ENCODE data around the gene TTC16.

The TTC16 gene

GRCh38 chr9:127720865-127721227 is 5.0 kb downstream of the TTC16 start:
- no peak for DNase-seq (ENCODE audit: low spot score)

- no peak for DNase-seq (ENCODE audit: low spot score)
Measured at GRCh38 chr9:127721391-127721821, 5.5 kb downstream of the TTC16 start.

GRCh38 chr9:127722055-127722745 is 6.3 kb downstream of the TTC16 start:
- DNase-seq (ENCODE audit: low spot score), result no peak

- DNase-seq (ENCODE audit: low spot score), result no peak
Measured at GRCh38 chr9:127723013-127723412, 7.1 kb downstream of the TTC16 start.

GRCh38 chr9:127723444-127723843 is 7.6 kb downstream of the TTC16 start:
- peak; percentile 56 for DNase-seq (ENCODE audit: low spot score)

- DNase-seq (ENCODE audit: low spot score), result no peak
Measured at GRCh38 chr9:127724012-127724411, 8.1 kb downstream of the TTC16 start.

- DNase-seq (ENCODE audit: low spot score), result no peak
Measured at GRCh38 chr9:127726871-127727270, 11.0 kb downstream of the TTC16 start.

GRCh38 chr9:127728808-127729207 is 12.9 kb downstream of the TTC16 start:
- no peak for DNase-seq (ENCODE audit: low spot score)

GRCh38 chr9:127729522-127730256 is 13.8 kb downstream of the TTC16 start:
- DNase-seq (ENCODE audit: low spot score), result no peak

- DNase-seq (ENCODE audit: low spot score), result no peak
Measured at GRCh38 chr9:127730262-127730661, 14.4 kb downstream of the TTC16 start.

- DNase-seq (ENCODE audit: low spot score), result no peak
Measured at GRCh38 chr9:127730799-127731410, 15.0 kb downstream of the TTC16 start.

GRCh38 chr9:127731938-127732337 is 16.1 kb downstream of the TTC16 start:
- DNase-seq (ENCODE audit: low spot score), result no peak

- DNase-seq (ENCODE audit: low spot score), result no peak
Measured at GRCh38 chr9:127732444-127732843, 16.6 kb downstream of the TTC16 start.

- no peak for DNase-seq (ENCODE audit: low spot score)
Measured at GRCh38 chr9:127733614-127734013, 17.7 kb downstream of the TTC16 start.

- no peak for DNase-seq (ENCODE audit: low spot score)
Measured at GRCh38 chr9:127734247-127734746, 18.4 kb downstream of the TTC16 start.

- peak; percentile 99 for DNase-seq (ENCODE audit: low spot score)
Measured at GRCh38 chr9:127734747-127735529, 19.1 kb downstream of the TTC16 start, which contains the start of gene TOR2A. TSS of gene TOR2A (minus strand) at chr9:127735294. CDS start at chr9:127735270, 24 bp downstream.

GRCh38 chr9:127735530-127736185 is 19.8 kb downstream of the TTC16 start:
- DNase-seq (ENCODE audit: low spot score), result no peak

GRCh38 chr9:127738666-127739065 is 22.8 kb downstream of the TTC16 start:
- no peak for DNase-seq (ENCODE audit: low spot score)

GRCh38 chr9:127739614-127740330 is 23.9 kb downstream of the TTC16 start:
- DNase-seq (ENCODE audit: low spot score), result no peak

GRCh38 chr9:127741831-127742434 is 26.1 kb downstream of the TTC16 start:
- no peak for DNase-seq (ENCODE audit: low spot score)

Data from hepatic stellate cell (primary cell).